ENCODE results near the gene OR8B8. TPM values are rescaled to one million over a fixed set of nuclear protein-coding genes. Genes with fewer than 3 reads are reported as not detected.

The OR8B8 gene
- total RNA-seq, 1 donor from 2014 or later = not detected

- ATAC-seq = no peak
Observed at GRCh38 chr11:124440608-124441007, 4.9 kb downstream of the OR8B8 start.

GRCh38 chr11:124434699-124435098 lies 10.8 kb downstream of the OR8B8 start:
- H3K9me3 ChIP-seq = no peaks in the 10 kb centered on the region
- intact Hi-C loops (cut with DNase I) = no loop called here
- ATAC-seq = no peak
- H3K36me3 ChIP-seq = no peaks in the 10 kb centered on the region
- H3K4me3 ChIP-seq = no peak overlapping the region
- H3K27ac ChIP-seq = no peak overlapping the region
- no peaks in the 10 kb centered on the region for H3K4me1 ChIP-seq
- no peak for TF ChIP-seq CTCF (IDR thresholded peaks at IDR 0.05)
- no peaks in the 10 kb centered on the region for H3K27me3 ChIP-seq
- DNase-seq = no peak

More at GRCh38 chr11:124440608-124441007, 4.9 kb downstream of the OR8B8 start:
- H3K27me3 ChIP-seq = no peaks in the 10 kb centered on the region
- no peaks in the 10 kb centered on the region for H3K4me1 ChIP-seq
- H3K9me3 ChIP-seq = no peaks in the 10 kb centered on the region
- H3K36me3 ChIP-seq = no peaks in the 10 kb centered on the region
- no peak overlapping the region for H3K27ac ChIP-seq
- TF ChIP-seq CTCF (IDR thresholded peaks at IDR 0.05) = no peak
- DNase-seq = no peak
- intact Hi-C loops (cut with DNase I) = no loop called here
- no peak overlapping the region for H3K4me3 ChIP-seq

GRCh38 chr11:124429599-124429998 lies 15.9 kb downstream of the OR8B8 start:
- no peaks in the 10 kb centered on the region for H3K36me3 ChIP-seq
- no peak for TF ChIP-seq CTCF (IDR thresholded peaks at IDR 0.05)
- DNase-seq (no peak), ATAC-seq (no peak)
- H3K27me3 ChIP-seq = no peaks in the 10 kb centered on the region
- H3K9me3 ChIP-seq = no peaks in the 10 kb centered on the region
- intact Hi-C loops (cut with DNase I) = no loop called here
- no peak overlapping the region for H3K27ac ChIP-seq
- H3K4me3 ChIP-seq = no peak overlapping the region
- H3K4me1 ChIP-seq = no peaks in the 10 kb centered on the region

GRCh38 chr11:124424384-124424921 lies 21.0 kb downstream of the OR8B8 start, which contains the start of gene OR8B4:
OR8B4 (minus strand) TSS chr11:124424871; CDS start chr11:124424871, 0 bp downstream.
- ATAC-seq = no peak
- intact Hi-C loops (cut with DNase I) = no loop called here

GRCh38 chr11:124421043-124421442 lies 24.5 kb downstream of the OR8B8 start:
- Histone ChIP-seq H3K4me3 (no peak overlapping the region), H3K4me1 (no peaks in the 10 kb centered on the region), H3K27ac (no peak overlapping the region), H3K36me3 (no peaks in the 10 kb centered on the region), H3K9me3 (no peaks in the 10 kb centered on the region), H3K27me3 (peaks cover 9% of the 10 kb centered on the region)
- TF ChIP-seq CTCF (IDR thresholded peaks at IDR 0.05) = no peak
- ATAC-seq (no peak), DNase-seq (no peak)
- intact Hi-C loops (cut with DNase I) = no loop called here

More at GRCh38 chr11:124424384-124424921, 21.0 kb downstream of the OR8B8 start, which contains the start of gene OR8B4:
- Histone ChIP-seq H3K27ac (no peak within 1 kb of the TSS), H3K9me3 (no peaks in the 10 kb centered on the region), H3K27me3 (peaks cover 9% of the 10 kb centered on the region), H3K4me3 (no peak within 1 kb of the TSS), H3K36me3 (no peaks in the 10 kb centered on the region), H3K4me1 (no peaks in the 10 kb centered on the region)
- no peak for DNase-seq
- no peak for TF ChIP-seq CTCF (IDR thresholded peaks at IDR 0.05)

Measured in upper lobe of right lung (tissue), 1 donor.